Colonic mucosa (tissue), 4 donors: Measurements from ENCODE around the gene FHIT. TPM values are rescaled to one million over a fixed set of nuclear protein-coding genes. Genes with fewer than 3 reads are reported as not detected.

Source experiments
- DNase-seq: peaks from one replicate; pipeline ENCODE4 v3.0.0-alpha.2; 2020
- H3K27ac ChIP-seq: fragments of 200-600 bp; one replicate; pipeline ENCODE4 v1.8.0; 2021
- H3K27me3 ChIP-seq: fragments of 200-600 bp; one replicate; pipeline ENCODE4 v1.8.0; 2021
- H3K36me3 ChIP-seq: fragments of 200-600 bp; one replicate; pipeline ENCODE4 v1.8.0; 2021
- H3K4me1 ChIP-seq: fragments of 200-600 bp; one replicate; pipeline ENCODE4 v1.8.0; 2021; ENCODE audit warnings: mild to moderate bottlenecking
- H3K4me3 ChIP-seq: fragments of 200-600 bp; one replicate; pipeline ENCODE4 v1.8.0; 2021
- H3K9ac ChIP-seq, 2 donors: one replicate each; pipeline ENCODE4 v1.7.0; 2013; ENCODE audit warnings: control low read depth in 2 of 2, low read depth in 2 of 2, low read length in 2 of 2
- H3K9me3 ChIP-seq: fragments of 200-600 bp; one replicate; pipeline ENCODE4 v1.8.0; 2021
- CTCF ChIP-seq: fragments of 200-600 bp; IDR thresholded peaks from one replicate; pipeline ENCODE4 v1.8.0; 2022; ENCODE audit warnings: antibody characterized with exemption, mild to moderate bottlenecking
- intact Hi-C: fragments of 100-400 bp; cut with DNase I; formaldehyde crosslinking; loops from one replicate; pipeline ENCODE4 v1.14.1; 2022
- total RNA-seq, 2 donors: library from RNA; stranded (reverse); fragmentation: NEBNext Ultra II Directional in 1 of 2; extraction: Animal tissue kit (Norgen Biotek cat#: 25700) in 1 of 2; gene quantifications; one replicate each; pipeline ENCODE4 v1.2.1, GENCODE V29; 2021
- donor health status: healthy.
- donor health status: DM: no; HTN: no; CAD: no.
- donor health status: DM: no; HTN: no; CAD: no.

Gene FHIT
- total RNA-seq, 2 donors from 2014 or later: 7.7 to 9.4 TPM

- intact Hi-C loops: no loop called here
- no peak overlapping the region for H3K4me3 ChIP-seq
- no peaks in the 10 kb centered on the region for H3K36me3 ChIP-seq
- no peak for DNase-seq
- no peak overlapping the region for H3K9ac ChIP-seq
- H3K27ac ChIP-seq: no peak overlapping the region
- H3K27me3 ChIP-seq: no peaks in the 10 kb centered on the region
- no peak for TF ChIP-seq CTCF
- H3K4me1 ChIP-seq: no peaks in the 10 kb centered on the region
- no peaks in the 10 kb centered on the region for H3K9me3 ChIP-seq
Observed at GRCh38 chr3:60584250-60584649, 667.0 kb downstream of the FHIT start.

- no peaks in the 10 kb centered on the region for H3K27me3 ChIP-seq
- DNase-seq: no peak
- no peak overlapping the region for H3K4me3 ChIP-seq
- no peaks in the 10 kb centered on the region for H3K36me3 ChIP-seq
- H3K27ac ChIP-seq: no peak overlapping the region
- H3K9ac ChIP-seq: no peak overlapping the region
- intact Hi-C loops: no loop called here
- TF ChIP-seq CTCF: no peak
- no peaks in the 10 kb centered on the region for H3K9me3 ChIP-seq
- H3K4me1 ChIP-seq: no peaks in the 10 kb centered on the region
Observed at GRCh38 chr3:60582288-60582687, 669.0 kb downstream of the FHIT start.

GRCh38 chr3:60580809-60581208, 670.4 kb downstream of the FHIT start:
- no peak for TF ChIP-seq CTCF
- no peak for DNase-seq
- Histone ChIP-seq H3K9me3 (no peaks in the 10 kb centered on the region), H3K27me3 (no peaks in the 10 kb centered on the region), H3K36me3 (no peaks in the 10 kb centered on the region), H3K4me1 (no peaks in the 10 kb centered on the region), H3K9ac (no peak overlapping the region), H3K4me3 (no peak overlapping the region), H3K27ac (no peak overlapping the region)
- intact Hi-C loops: no loop called here

GRCh38 chr3:60579734-60580133, 671.5 kb downstream of the FHIT start:
- Histone ChIP-seq H3K27me3 (no peaks in the 10 kb centered on the region), H3K27ac (no peak overlapping the region), H3K36me3 (no peaks in the 10 kb centered on the region), H3K9me3 (no peaks in the 10 kb centered on the region), H3K4me1 (no peaks in the 10 kb centered on the region), H3K9ac (no peak overlapping the region), H3K4me3 (no peak overlapping the region)
- intact Hi-C loops: no loop called here
- TF ChIP-seq CTCF: no peak
- DNase-seq: no peak

- no peak for DNase-seq
- Histone ChIP-seq H3K4me1 (no peaks in the 10 kb centered on the region), H3K27ac (no peak overlapping the region), H3K36me3 (no peaks in the 10 kb centered on the region), H3K27me3 (no peaks in the 10 kb centered on the region), H3K9ac (no peak overlapping the region), H3K9me3 (no peaks in the 10 kb centered on the region), H3K4me3 (no peak overlapping the region)
- TF ChIP-seq CTCF: no peak
- intact Hi-C loops: no loop called here
Observed at GRCh38 chr3:60578936-60579335, 672.3 kb downstream of the FHIT start.

GRCh38 chr3:60577601-60578000, 673.7 kb downstream of the FHIT start:
- no peak overlapping the region for H3K4me3 ChIP-seq
- H3K9ac ChIP-seq: no peak overlapping the region
- no peaks in the 10 kb centered on the region for H3K27me3 ChIP-seq
- no peak for TF ChIP-seq CTCF
- no peaks in the 10 kb centered on the region for H3K9me3 ChIP-seq
- no peaks in the 10 kb centered on the region for H3K36me3 ChIP-seq
- intact Hi-C loops: no loop called here
- no peaks in the 10 kb centered on the region for H3K4me1 ChIP-seq
- DNase-seq: no peak
- no peak overlapping the region for H3K27ac ChIP-seq
